ENCODE results near the gene GRID1. TPM values are rescaled to one million over a fixed set of nuclear protein-coding genes. Genes with fewer than 3 reads are reported as not detected.

Gene GRID1
- total RNA-seq, 1 donor from 2014 or later, result 0.12 TPM

- DNase-seq (ENCODE audit: extremely low read depth, low read depth, low spot score), result no peak
Measured at GRCh38 chr10:86234541-86235270, 131.9 kb downstream of the GRID1 start.

- no peak for DNase-seq (ENCODE audit: extremely low read depth, low read depth, low spot score)
Measured at GRCh38 chr10:86234107-86234506, 132.5 kb downstream of the GRID1 start.

GRCh38 chr10:86233131-86233530, 133.5 kb downstream of the GRID1 start:
- no peak for DNase-seq (ENCODE audit: extremely low read depth, low read depth, low spot score)

GRCh38 chr10:86232644-86233043, 134.0 kb downstream of the GRID1 start:
- DNase-seq (ENCODE audit: extremely low read depth, low read depth, low spot score), result no peak

GRCh38 chr10:86231796-86232560, 134.6 kb downstream of the GRID1 start:
- no peak for DNase-seq (ENCODE audit: extremely low read depth, low read depth, low spot score)

GRCh38 chr10:86230557-86231180, 135.9 kb downstream of the GRID1 start:
- DNase-seq (ENCODE audit: extremely low read depth, low read depth, low spot score), result no peak

GRCh38 chr10:86229811-86230556, 136.6 kb downstream of the GRID1 start:
- DNase-seq (ENCODE audit: extremely low read depth, low read depth, low spot score), result no peak

GRCh38 chr10:86229376-86229775, 137.2 kb downstream of the GRID1 start:
- no peak for DNase-seq (ENCODE audit: extremely low read depth, low read depth, low spot score)

- DNase-seq (ENCODE audit: extremely low read depth, low read depth, low spot score), result no peak
Measured at GRCh38 chr10:86227501-86228258, 138.9 kb downstream of the GRID1 start.

GRCh38 chr10:86226781-86227201, 139.8 kb downstream of the GRID1 start:
- no peak for DNase-seq (ENCODE audit: extremely low read depth, low read depth, low spot score)

GRCh38 chr10:86226016-86226415, 140.6 kb downstream of the GRID1 start:
- no peak for DNase-seq (ENCODE audit: extremely low read depth, low read depth, low spot score)

GRCh38 chr10:86225103-86225782, 141.4 kb downstream of the GRID1 start:
- no peak for DNase-seq (ENCODE audit: extremely low read depth, low read depth, low spot score)

GRCh38 chr10:86224354-86225102, 142.1 kb downstream of the GRID1 start:
- DNase-seq (ENCODE audit: extremely low read depth, low read depth, low spot score), result no peak

GRCh38 chr10:86223256-86223655, 143.3 kb downstream of the GRID1 start:
- DNase-seq (ENCODE audit: extremely low read depth, low read depth, low spot score), result no peak

- no peak for DNase-seq (ENCODE audit: extremely low read depth, low read depth, low spot score)
Measured at GRCh38 chr10:86222687-86223086, 143.9 kb downstream of the GRID1 start.

- DNase-seq (ENCODE audit: extremely low read depth, low read depth, low spot score), result no peak
Measured at GRCh38 chr10:86222336-86222650, 144.3 kb downstream of the GRID1 start.

- DNase-seq (ENCODE audit: extremely low read depth, low read depth, low spot score), result no peak
Measured at GRCh38 chr10:86221442-86222335, 144.9 kb downstream of the GRID1 start.

- DNase-seq (ENCODE audit: extremely low read depth, low read depth, low spot score), result no peak
Measured at GRCh38 chr10:86220626-86221025, 146.0 kb downstream of the GRID1 start.

All from glomerular endothelial cell (primary cell).